Germinal center (tissue), 1 donor: ENCODE results near the gene OR4C13.
"Not testable (repeated sequence)": the region's sequence is repeated elsewhere in the genome, so short reads cannot be mapped to it uniquely, and the experiment has no call there.

Experiments used
- DNase-seq: peaks from one replicate; pipeline ENCODE4 v3.0.0; 2012; ENCODE audit warnings: mixed read lengths, low spot score

The OR4C13 gene

GRCh38 chr11:49952091-49952490, at the start of gene OR4C13:
Gene OR4C13, plus strand, starts transcription at chr11:49952391. Its CDS starts 32 bp downstream, at chr11:49952423.
- no peak for DNase-seq

DNA sequence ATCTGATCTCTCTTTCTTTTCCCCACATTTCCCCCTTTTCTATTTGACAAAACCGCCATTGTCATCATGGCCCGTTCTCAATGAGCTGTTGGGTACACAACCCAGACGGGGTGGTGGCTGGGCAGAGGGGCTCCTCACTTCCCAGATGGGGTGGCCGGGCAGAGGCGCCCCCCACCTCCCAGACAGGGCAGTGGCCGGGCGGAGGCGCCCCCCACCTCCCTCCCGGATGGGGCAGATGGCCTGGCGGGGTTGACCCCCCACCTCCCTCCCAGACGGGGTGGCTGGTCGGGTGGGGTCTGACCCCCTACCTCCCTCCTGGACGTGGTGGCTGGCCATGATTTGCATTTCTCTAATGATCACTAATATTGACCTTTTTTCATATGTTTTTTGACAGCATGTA, 40.7 kb upstream of the OR4C13 start:
- not testable (repeated sequence) for DNase-seq

DNA sequence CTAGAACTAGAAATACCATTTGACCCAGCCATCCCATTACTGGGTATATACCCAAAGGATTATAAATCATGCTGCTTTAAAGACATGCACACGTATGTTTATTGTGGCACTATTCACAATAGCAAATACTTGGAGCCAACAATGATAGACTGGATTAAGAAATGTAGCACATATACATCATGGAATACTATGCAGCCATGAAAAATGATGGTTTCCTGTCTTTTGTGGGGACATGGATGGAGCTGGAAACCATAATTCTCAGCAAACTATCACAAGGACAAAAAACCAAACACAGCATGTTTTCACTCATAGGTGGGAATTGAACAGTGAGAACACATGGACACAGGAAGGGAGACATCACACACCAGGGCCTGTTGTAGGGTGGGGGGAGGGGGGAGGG, 3.5 kb upstream of the OR4C13 start:
- DNase-seq, result not testable (repeated sequence)

DNA sequence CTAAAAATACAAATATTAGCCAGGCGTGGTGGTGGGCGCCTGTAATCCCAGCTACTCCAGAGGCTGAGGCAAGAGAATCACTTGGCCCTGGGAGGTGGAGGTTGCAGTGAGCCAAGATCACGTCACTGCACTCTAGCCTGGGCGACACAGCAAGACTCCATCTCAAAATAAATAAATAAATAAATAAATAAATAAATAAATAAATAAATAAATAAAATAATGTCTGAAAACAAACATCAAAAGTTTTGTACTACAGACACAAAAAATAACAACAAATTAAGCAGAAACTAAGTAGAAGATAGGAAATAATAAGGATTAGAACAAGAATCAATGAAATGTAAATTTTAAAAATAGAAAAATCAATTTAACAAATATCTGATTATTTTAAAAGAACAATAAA, 21.2 kb downstream of the OR4C13 start:
- not testable (repeated sequence) for DNase-seq

DNA sequence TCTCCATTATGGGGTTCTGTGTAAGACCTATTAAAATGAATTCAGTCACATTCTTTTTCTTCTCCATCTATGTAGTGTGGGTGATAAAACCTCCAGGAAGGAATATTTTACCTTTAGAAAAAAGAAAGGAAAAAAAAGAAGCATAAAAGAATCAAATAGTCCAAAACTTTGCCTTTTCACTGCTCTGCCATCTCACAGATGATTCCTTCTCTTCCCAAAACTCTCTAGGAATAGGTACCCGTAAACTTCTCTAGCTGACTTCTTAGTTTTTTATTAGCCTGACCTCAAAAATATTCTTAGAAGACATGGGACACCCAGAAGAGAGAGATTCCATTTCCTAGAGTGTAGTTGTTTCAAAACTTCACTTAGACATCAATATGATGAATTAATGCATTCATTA, 30.2 kb downstream of the OR4C13 start, which contains the start of gene OR4C12:
Gene OR4C12 (minus strand): TSS at position 101 of the 400 bp plus-strand sequence. CDS start 34 bp downstream, at position 67.
- DNase-seq, result not testable (repeated sequence)

DNA sequence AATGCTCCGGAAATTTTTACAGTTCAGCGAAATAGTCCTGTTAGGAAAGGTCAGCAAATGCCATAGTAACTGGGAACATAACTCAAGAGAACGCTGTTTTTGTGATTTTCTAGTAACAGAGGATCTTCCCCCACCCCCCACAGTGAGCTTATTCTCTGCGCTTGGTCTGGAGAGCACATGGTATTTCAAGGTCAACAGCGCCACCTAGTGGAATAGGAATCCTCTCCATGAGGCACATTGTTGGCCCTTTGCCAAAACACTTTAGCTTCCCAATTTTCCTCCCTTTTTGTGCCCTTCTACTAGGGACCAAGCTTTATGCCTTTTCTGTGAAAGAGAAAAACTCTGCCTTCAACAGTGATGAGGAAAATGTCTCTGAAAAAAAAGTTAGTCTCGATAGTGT, 43.4 kb downstream of the OR4C13 start:
- DNase-seq, result no peak
